Measurements from ENCODE around the gene CCDC87. TPM values are rescaled to one million over a fixed set of nuclear protein-coding genes. Genes with fewer than 3 reads are reported as not detected.
"Not testable (repeated sequence)": the region's sequence is repeated elsewhere in the genome, so short reads cannot be mapped to it uniquely, and the experiment has no call there.

Gene CCDC87
- total and polyA plus RNA-seq, 12 donors = 0.13 to 0.90 (median 0.47) TPM

- no peak overlapping the region for H3K27ac ChIP-seq
- no peaks in the 10 kb centered on the region for H3K9me3 ChIP-seq (replicated peaks in 1 of 3)
- intact Hi-C loops (cut with DNase I) = no loop called here
- H3K27me3 ChIP-seq = no peaks in the 10 kb centered on the region
- DNase-seq = no peak
- no peaks in the 10 kb centered on the region for H3K4me1 ChIP-seq (replicated peaks in 1 of 2)
- 56 to 79% (median 65%) methylated on average over 2 of the region's 2 CpGs for WGBS, 4 donors
- H3K4me3 ChIP-seq = no peak overlapping the region
- no peaks in the 10 kb centered on the region for H3K36me3 ChIP-seq (replicated peaks in 1 of 2)
- TF ChIP-seq CTCF (IDR thresholded peaks at IDR 0.05) = no peak
- no peak for TF ChIP-seq POLR2A (IDR thresholded peaks at IDR 0.05)
These were observed 6.7 kb downstream of the CCDC87 start for GRCh38 chr11:66586136-66586535.

- 71 to 94% (median 88%) methylated on average over 1 of the region's 1 CpG for WGBS, 4 donors
- H3K27ac ChIP-seq; H3K4me1 ChIP-seq (replicated peaks in 1 of 2); H3K4me3 ChIP-seq; H3K9me3 ChIP-seq (replicated peaks in 1 of 3); H3K27me3 ChIP-seq; H3K36me3 ChIP-seq (replicated peaks in 1 of 2); DNase-seq; intact Hi-C loops (cut with DNase I): not testable (repeated sequence)
These were observed 7.4 kb downstream of the CCDC87 start for GRCh38 chr11:66585447-66585846.

DNA sequence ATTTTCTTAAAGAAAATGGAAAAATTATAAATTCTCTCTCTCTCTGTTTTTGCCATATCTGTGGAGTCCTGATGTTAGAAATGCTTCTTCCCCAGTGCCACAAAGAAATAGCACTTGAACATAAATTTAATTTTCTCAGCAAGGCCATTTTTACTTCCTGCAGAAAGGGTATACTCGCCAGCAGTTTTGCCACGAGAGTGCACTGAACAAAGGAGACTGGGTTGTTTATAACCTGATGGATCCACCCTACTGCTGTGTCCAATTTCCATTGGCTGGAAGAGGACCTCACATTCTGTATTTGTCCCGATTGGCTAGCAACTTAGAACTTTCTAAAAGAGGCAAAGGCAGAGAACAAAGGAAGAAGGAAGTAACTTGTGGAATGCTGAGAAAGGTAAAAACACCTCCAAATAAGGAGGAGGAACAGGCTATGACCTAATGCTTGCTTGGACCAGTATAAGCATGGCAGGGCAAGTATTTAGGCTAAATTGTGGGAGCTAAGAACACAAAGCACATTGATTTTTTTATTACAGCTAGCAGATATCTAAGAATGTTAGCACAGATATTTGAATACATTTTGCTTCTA, 10.2 kb downstream of the CCDC87 start:
- not testable (repeated sequence) for H3K4me3 ChIP-seq; DNase-seq; H3K36me3 ChIP-seq (replicated peaks in 1 of 2); H3K9me3 ChIP-seq (replicated peaks in 1 of 3); H3K4me1 ChIP-seq (replicated peaks in 1 of 2); H3K27ac ChIP-seq; H3K27me3 ChIP-seq
- intact Hi-C loops (cut with DNase I) = loop anchor here in 1 of 2 donors (5.0 kb wide), 1 partner anchor 95 kb away; the partner anchor contains the start of gene RBM4B
- 77 to 81% (median 80%) methylated on average over 3 of the region's 3 CpGs for WGBS, 4 donors

- no peaks in the 10 kb centered on the region for H3K27me3 ChIP-seq
- 61 to 90% (median 85%) methylated on average over 3 of the region's 3 CpGs for WGBS, 4 donors
- no peaks in the 10 kb centered on the region for H3K36me3 ChIP-seq (replicated peaks in 1 of 2)
- intact Hi-C loops (cut with DNase I) = loop anchor here in 1 of 2 donors (5.0 kb wide), 1 partner anchor 96 kb away; the partner anchor contains the start of gene RBM4B
- no peak overlapping the region for H3K4me3 ChIP-seq
- H3K9me3 ChIP-seq (replicated peaks in 1 of 3) = no peaks in the 10 kb centered on the region
- no peak for DNase-seq
- TF ChIP-seq CTCF (IDR thresholded peaks at IDR 0.05) (no peak), POLR2A (IDR thresholded peaks at IDR 0.05) (no peak)
- H3K27ac ChIP-seq = no peak overlapping the region
- H3K4me1 ChIP-seq (replicated peaks in 1 of 2) = peaks cover 0 to 6% of the 10 kb centered on the region in 2 donors
These were observed 11.6 kb downstream of the CCDC87 start for GRCh38 chr11:66581261-66581660.

- DNase-seq = no peak
- no peak overlapping the region for H3K4me3 ChIP-seq
- WGBS, 4 donors = 80 to 95% (median 87%) methylated on average over 4 to 5 of the region's 5 CpGs
- H3K4me1 ChIP-seq (replicated peaks in 1 of 2) = peaks cover 0 to 6% of the 10 kb centered on the region in 2 donors
- no peak overlapping the region for H3K27ac ChIP-seq
- TF ChIP-seq CTCF (IDR thresholded peaks at IDR 0.05) (no peak), POLR2A (IDR thresholded peaks at IDR 0.05) (no peak)
- no peaks in the 10 kb centered on the region for H3K36me3 ChIP-seq (replicated peaks in 1 of 2)
- no peaks in the 10 kb centered on the region for H3K9me3 ChIP-seq (replicated peaks in 1 of 3)
- H3K27me3 ChIP-seq = no peaks in the 10 kb centered on the region
- intact Hi-C loops (cut with DNase I) = loop anchor here in 1 of 2 donors (5.0 kb wide), 1 partner anchor 96 kb away; the partner anchor contains the start of gene RBM4B
These were observed 12.1 kb downstream of the CCDC87 start for GRCh38 chr11:66580803-66581202.
